Measurements from ENCODE around the gene SARDH.

GRCh38 chr9:133659516-133659915, 78.6 kb downstream of the SARDH start:
- TF ChIP-seq CTCF (IDR thresholded peaks at IDR 0.05) (no peak), POLR2A (IDR thresholded peaks at IDR 0.05) (no peak)
